Measurements from ENCODE around the gene GNG12.

DNA sequence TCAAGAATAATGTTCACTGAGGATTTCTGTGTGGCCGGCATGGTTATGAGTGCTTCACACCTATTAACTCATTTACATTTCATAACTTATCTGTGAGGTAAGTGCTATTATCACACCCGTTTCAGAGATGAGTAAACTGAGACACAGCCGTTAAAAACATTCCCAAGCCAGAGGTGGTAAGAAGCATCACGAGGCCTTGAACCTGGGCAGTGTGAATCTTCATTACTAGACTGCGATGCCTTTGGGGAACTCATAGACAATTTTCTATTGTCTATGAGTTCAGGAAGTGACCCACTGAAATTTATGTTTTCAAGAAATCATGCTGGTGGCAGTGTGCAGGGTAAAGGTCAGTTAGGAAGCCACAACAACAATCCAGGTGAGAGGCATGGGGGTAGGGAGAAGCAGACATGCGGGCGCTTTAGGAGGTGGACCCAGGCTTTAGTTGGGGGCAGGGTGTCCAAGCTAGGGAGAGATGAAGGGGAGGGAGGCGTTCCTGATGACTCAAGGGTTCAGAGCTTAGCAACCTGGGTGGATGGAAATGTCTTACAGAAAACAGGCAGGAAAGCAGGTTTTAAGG lies 14.5 kb downstream of the GNG12 start:
- TF ChIP-seq, protein P1, sequence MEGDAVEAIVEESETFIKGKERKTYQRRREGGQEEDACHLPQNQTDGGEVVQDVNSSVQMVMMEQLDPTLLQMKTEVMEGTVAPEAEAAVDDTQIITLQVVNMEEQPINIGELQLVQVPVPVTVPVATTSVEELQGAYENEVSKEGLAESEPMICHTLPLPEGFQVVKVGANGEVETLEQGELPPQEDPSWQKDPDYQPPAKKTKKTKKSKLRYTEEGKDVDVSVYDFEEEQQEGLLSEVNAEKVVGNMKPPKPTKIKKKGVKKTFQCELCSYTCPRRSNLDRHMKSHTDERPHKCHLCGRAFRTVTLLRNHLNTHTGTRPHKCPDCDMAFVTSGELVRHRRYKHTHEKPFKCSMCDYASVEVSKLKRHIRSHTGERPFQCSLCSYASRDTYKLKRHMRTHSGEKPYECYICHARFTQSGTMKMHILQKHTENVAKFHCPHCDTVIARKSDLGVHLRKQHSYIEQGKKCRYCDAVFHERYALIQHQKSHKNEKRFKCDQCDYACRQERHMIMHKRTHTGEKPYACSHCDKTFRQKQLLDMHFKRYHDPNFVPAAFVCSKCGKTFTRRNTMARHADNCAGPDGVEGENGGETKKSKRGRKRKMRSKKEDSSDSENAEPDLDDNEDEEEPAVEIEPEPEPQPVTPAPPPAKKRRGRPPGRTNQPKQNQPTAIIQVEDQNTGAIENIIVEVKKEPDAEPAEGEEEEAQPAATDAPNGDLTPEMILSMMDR (conservative IDR thresholded peaks at IDR 0.05; ENCODE audit: low read depth, low read length), result no peak
- TF ChIP-seq EZH2phosphoT487 (IDR thresholded peaks at IDR 0.05; ENCODE audit: borderline replicate concordance, low read length), result no peak
- no peak for TF ChIP-seq EZH2 (IDR thresholded peaks at IDR 0.05; ENCODE audit: low read length, unreplicated experiment)
